Activated naive CD8-positive, alpha-beta T cell treated with anti-CD3 and anti-CD28 coated beads, Interleukin-2, amount 50 U/mL, for 24 hours (primary cell): ENCODE measurements around the gene FGF21.
"Not testable (repeated sequence)": the region's sequence is repeated elsewhere in the genome, so short reads cannot be mapped to it uniquely, and the experiment has no call there.

Experiments used
- ATAC-seq: fragments of 150-1000 bp; cut with Tn5 transposase; one replicate; pipeline ENCODE4 v1.10.0; 2021
- DNase-seq: peaks from one replicate; pipeline ENCODE4 v3.0.0; 2021
- H3K27ac Mint-ChIP-seq: one replicate; pipeline ENCODE4 v1.8.0; 2021; ENCODE audit warnings: mild to moderate bottlenecking, mixed read lengths
- H3K27me3 Mint-ChIP-seq: one replicate; pipeline ENCODE4 v1.8.0; 2021; ENCODE audit warnings: mixed read lengths
- H3K36me3 Mint-ChIP-seq: one replicate; pipeline ENCODE4 v1.8.0; 2021; ENCODE audit warnings: low read depth, mixed read lengths
- H3K4me1 Mint-ChIP-seq: one replicate; pipeline ENCODE4 v1.8.0; 2021; ENCODE audit warnings: mixed read lengths
- H3K4me3 Mint-ChIP-seq: one replicate; pipeline ENCODE4 v1.8.0; 2021; ENCODE audit warnings: mild to moderate bottlenecking, moderate library complexity, mixed read lengths
- H3K9me3 Mint-ChIP-seq: one replicate; pipeline ENCODE4 v1.8.0; 2021; ENCODE audit warnings: mixed read lengths

The FGF21 gene

GRCh38 chr19:48755084-48755641, at the start of gene FGF21:
Gene FGF21 (plus strand): TSS chr19:48755524. CDS start chr19:48756237, 713 bp downstream.
- no peak within 1 kb of the TSS for H3K4me3 Mint-ChIP-seq
- DNase-seq (no peak), ATAC-seq (no peak)
- no peaks in the 10 kb centered on the region for H3K9me3 Mint-ChIP-seq
- peaks cover 14% of the 10 kb centered on the region for H3K4me1 Mint-ChIP-seq
- no peak within 1 kb of the TSS for H3K27ac Mint-ChIP-seq
- H3K27me3 Mint-ChIP-seq = peaks cover 28% of the 10 kb centered on the region
- no peaks in the 10 kb centered on the region for H3K36me3 Mint-ChIP-seq

- H3K4me3 Mint-ChIP-seq = no peak overlapping the region
- H3K27me3 Mint-ChIP-seq = no peaks in the 10 kb centered on the region
- DNase-seq (no peak), ATAC-seq (no peak)
- H3K27ac Mint-ChIP-seq = no peak overlapping the region
- peaks cover 6% of the 10 kb centered on the region for H3K36me3 Mint-ChIP-seq
- no peaks in the 10 kb centered on the region for H3K9me3 Mint-ChIP-seq
- H3K4me1 Mint-ChIP-seq = peaks cover 3% of the 10 kb centered on the region
Observed at GRCh38 chr19:48708471-48708870, 46.9 kb upstream of the FGF21 start.

- no peak for DNase-seq
- Mint-ChIP-seq H3K36me3 (peaks cover 6% of the 10 kb centered on the region), H3K9me3 (no peaks in the 10 kb centered on the region)
Observed at GRCh38 chr19:48711106-48711662, 44.1 kb upstream of the FGF21 start.

GRCh38 chr19:48713041-48713863, 42.1 kb upstream of the FGF21 start:
- ATAC-seq = no peak
- Mint-ChIP-seq H3K4me3 (peak overlapping the region; percentile 83), H3K9me3 (no peaks in the 10 kb centered on the region), H3K4me1 (peaks cover 8% of the 10 kb centered on the region), H3K36me3 (peaks cover 6% of the 10 kb centered on the region), H3K27ac (no peak overlapping the region), H3K27me3 (no peaks in the 10 kb centered on the region)
- DNase-seq = peak; percentile 12

More at GRCh38 chr19:48711106-48711662, 44.1 kb upstream of the FGF21 start:
- no peak overlapping the region for H3K27ac Mint-ChIP-seq
- no peaks in the 10 kb centered on the region for H3K27me3 Mint-ChIP-seq
- no peak for ATAC-seq
- H3K4me1 Mint-ChIP-seq = peaks cover 8% of the 10 kb centered on the region
- no peak overlapping the region for H3K4me3 Mint-ChIP-seq

GRCh38 chr19:48713864-48714755, 41.2 kb upstream of the FGF21 start:
- Mint-ChIP-seq H3K4me3 (peak overlapping the region; percentile 83), H3K4me1 (peaks cover 8% of the 10 kb centered on the region), H3K27me3 (no peaks in the 10 kb centered on the region), H3K27ac (peak overlapping the region; percentile 86), H3K36me3 (peaks cover 6% of the 10 kb centered on the region), H3K9me3 (no peaks in the 10 kb centered on the region)
- peak; percentile 97 for DNase-seq
- peak; percentile 94 for ATAC-seq

GRCh38 chr19:48714759-48715675, 40.3 kb upstream of the FGF21 start:
- Mint-ChIP-seq H3K36me3 (peaks cover 6% of the 10 kb centered on the region), H3K27ac (peak overlapping the region; percentile 86), H3K4me1 (peaks cover 8% of the 10 kb centered on the region), H3K9me3 (no peaks in the 10 kb centered on the region), H3K27me3 (no peaks in the 10 kb centered on the region), H3K4me3 (peak overlapping the region; percentile 83)
- ATAC-seq (no peak), DNase-seq (no peak)

GRCh38 chr19:48715681-48716171, 39.6 kb upstream of the FGF21 start:
- Mint-ChIP-seq H3K27me3 (no peaks in the 10 kb centered on the region), H3K36me3 (peaks cover 6% of the 10 kb centered on the region), H3K9me3 (no peaks in the 10 kb centered on the region), H3K27ac (no peak overlapping the region), H3K4me3 (no peak overlapping the region), H3K4me1 (peaks cover 14% of the 10 kb centered on the region)
- ATAC-seq (no peak), DNase-seq (no peak)

- no peak overlapping the region for H3K27ac Mint-ChIP-seq
- no peaks in the 10 kb centered on the region for H3K27me3 Mint-ChIP-seq
- DNase-seq (no peak), ATAC-seq (no peak)
- H3K9me3 Mint-ChIP-seq = no peaks in the 10 kb centered on the region
- H3K4me3 Mint-ChIP-seq = no peak overlapping the region
- H3K4me1 Mint-ChIP-seq = peaks cover 19% of the 10 kb centered on the region
- no peaks in the 10 kb centered on the region for H3K36me3 Mint-ChIP-seq
Observed at GRCh38 chr19:48716562-48717291, 38.6 kb upstream of the FGF21 start.

GRCh38 chr19:48718106-48718505, 37.2 kb upstream of the FGF21 start:
- ATAC-seq, H3K36me3 Mint-ChIP-seq, H3K27me3 Mint-ChIP-seq, H3K4me3 Mint-ChIP-seq, DNase-seq, H3K27ac Mint-ChIP-seq, H3K9me3 Mint-ChIP-seq: not testable (repeated sequence)
- peaks cover 18% of the 10 kb centered on the region for H3K4me1 Mint-ChIP-seq

GRCh38 chr19:48718711-48719231, 36.6 kb upstream of the FGF21 start:
- Mint-ChIP-seq H3K27ac (no peak overlapping the region), H3K27me3 (no peaks in the 10 kb centered on the region), H3K36me3 (no peaks in the 10 kb centered on the region), H3K4me3 (no peak overlapping the region), H3K9me3 (no peaks in the 10 kb centered on the region), H3K4me1 (peaks cover 18% of the 10 kb centered on the region)
- ATAC-seq (no peak), DNase-seq (no peak)

GRCh38 chr19:48719263-48720171, 35.8 kb upstream of the FGF21 start, which contains the start of gene MAMSTR:
Gene MAMSTR (minus strand): TSS chr19:48719725. CDS start chr19:48719031, 694 bp downstream.
- Mint-ChIP-seq H3K4me3 (peak within 1 kb of the TSS; percentile 92), H3K36me3 (no peaks in the 10 kb centered on the region), H3K27me3 (no peaks in the 10 kb centered on the region), H3K4me1 (peaks cover 17% of the 10 kb centered on the region), H3K27ac (peak within 1 kb of the TSS; percentile 99), H3K9me3 (no peaks in the 10 kb centered on the region)
- ATAC-seq = no peak
- DNase-seq = peak; percentile 12

- peak overlapping the region; percentile 99 for H3K27ac Mint-ChIP-seq
- peaks cover 18% of the 10 kb centered on the region for H3K4me1 Mint-ChIP-seq
- peak; percentile 8 for ATAC-seq
- H3K36me3 Mint-ChIP-seq = peaks cover 2% of the 10 kb centered on the region
- DNase-seq = no peak
- peak overlapping the region; percentile 92 for H3K4me3 Mint-ChIP-seq
- H3K9me3 Mint-ChIP-seq = peaks cover 4% of the 10 kb centered on the region
- H3K27me3 Mint-ChIP-seq = no peaks in the 10 kb centered on the region
Observed at GRCh38 chr19:48720251-48720612, 35.1 kb upstream of the FGF21 start.
